Nephron (organoid): ENCODE data around the gene NTSR1.

Source experiments
- H3K27ac Mint-ChIP-seq, 3 experiments: 2 replicates each; pipeline ENCODE4 v1.8.0; 2020; ENCODE audit warnings: mixed read lengths in 3 of 3, mild to moderate bottlenecking in 2 of 3, moderate library complexity in 1 of 3
- H3K27me3 Mint-ChIP-seq: 2 replicates; pipeline ENCODE4 v1.8.0; 2021; ENCODE audit warnings: low read depth, mild to moderate bottlenecking, moderate library complexity, mixed read lengths
- H3K36me3 Mint-ChIP-seq: 2 replicates; pipeline ENCODE4 v1.8.0; 2020; ENCODE audit warnings: low read depth, mixed read lengths
- H3K4me1 Mint-ChIP-seq: 2 replicates; pipeline ENCODE4 v1.8.0; 2020; ENCODE audit warnings: mixed read lengths
- H3K4me3 Mint-ChIP-seq, 3 experiments: 2 replicates each; pipeline ENCODE4 v1.8.0; 2020; ENCODE audit warnings: mild to moderate bottlenecking in 3 of 3, mixed read lengths in 3 of 3, moderate library complexity in 2 of 3
- H3K9me3 Mint-ChIP-seq: 2 replicates; pipeline ENCODE4 v1.8.0; 2020; ENCODE audit warnings: mixed read lengths
- TF ChIP-seq, protein P1 (sequence below), 3 experiments: fragments of 200-600 bp; sonication (generic); IDR thresholded peaks; one replicate each; pipeline ENCODE4 v1.5.0; 2021; ENCODE audit warnings: antibody characterized with exemption in 3 of 3; ENCODE audit not compliant: unreplicated experiment in 3 of 3

The NTSR1 gene

DNA sequence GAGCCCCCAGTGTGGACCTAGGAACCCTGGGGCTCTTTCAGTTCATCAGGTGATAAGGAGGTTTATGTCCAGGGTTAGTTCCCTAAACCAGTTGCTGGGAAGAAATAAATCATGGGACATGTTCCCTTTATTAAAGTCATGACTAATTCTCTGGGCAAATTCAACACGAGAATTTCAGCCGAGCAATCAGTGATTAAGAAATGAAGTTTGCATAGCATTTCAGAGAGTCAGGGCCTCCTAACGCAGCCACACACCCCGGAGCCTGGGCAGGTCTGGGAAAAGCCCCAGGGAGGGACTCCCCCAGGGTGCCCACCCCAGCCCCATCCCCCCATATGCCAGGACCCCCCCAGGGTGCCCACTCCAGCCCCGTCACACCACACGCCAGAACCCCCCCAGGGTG, 46.2 kb upstream of the NTSR1 start:
- Mint-ChIP-seq H3K27me3 (peaks cover 24% of the 10 kb centered on the region), H3K36me3 (no peaks in the 10 kb centered on the region), H3K9me3 (no peaks in the 10 kb centered on the region), H3K4me3 (no peak overlapping the region), H3K27ac (no peak overlapping the region), H3K4me1 (peaks cover 20% of the 10 kb centered on the region)
- TF ChIP-seq, protein P1, sequence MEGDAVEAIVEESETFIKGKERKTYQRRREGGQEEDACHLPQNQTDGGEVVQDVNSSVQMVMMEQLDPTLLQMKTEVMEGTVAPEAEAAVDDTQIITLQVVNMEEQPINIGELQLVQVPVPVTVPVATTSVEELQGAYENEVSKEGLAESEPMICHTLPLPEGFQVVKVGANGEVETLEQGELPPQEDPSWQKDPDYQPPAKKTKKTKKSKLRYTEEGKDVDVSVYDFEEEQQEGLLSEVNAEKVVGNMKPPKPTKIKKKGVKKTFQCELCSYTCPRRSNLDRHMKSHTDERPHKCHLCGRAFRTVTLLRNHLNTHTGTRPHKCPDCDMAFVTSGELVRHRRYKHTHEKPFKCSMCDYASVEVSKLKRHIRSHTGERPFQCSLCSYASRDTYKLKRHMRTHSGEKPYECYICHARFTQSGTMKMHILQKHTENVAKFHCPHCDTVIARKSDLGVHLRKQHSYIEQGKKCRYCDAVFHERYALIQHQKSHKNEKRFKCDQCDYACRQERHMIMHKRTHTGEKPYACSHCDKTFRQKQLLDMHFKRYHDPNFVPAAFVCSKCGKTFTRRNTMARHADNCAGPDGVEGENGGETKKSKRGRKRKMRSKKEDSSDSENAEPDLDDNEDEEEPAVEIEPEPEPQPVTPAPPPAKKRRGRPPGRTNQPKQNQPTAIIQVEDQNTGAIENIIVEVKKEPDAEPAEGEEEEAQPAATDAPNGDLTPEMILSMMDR (IDR thresholded peaks at IDR 0.05; ENCODE audit: unreplicated experiment in 3 of 3) = no peak

DNA sequence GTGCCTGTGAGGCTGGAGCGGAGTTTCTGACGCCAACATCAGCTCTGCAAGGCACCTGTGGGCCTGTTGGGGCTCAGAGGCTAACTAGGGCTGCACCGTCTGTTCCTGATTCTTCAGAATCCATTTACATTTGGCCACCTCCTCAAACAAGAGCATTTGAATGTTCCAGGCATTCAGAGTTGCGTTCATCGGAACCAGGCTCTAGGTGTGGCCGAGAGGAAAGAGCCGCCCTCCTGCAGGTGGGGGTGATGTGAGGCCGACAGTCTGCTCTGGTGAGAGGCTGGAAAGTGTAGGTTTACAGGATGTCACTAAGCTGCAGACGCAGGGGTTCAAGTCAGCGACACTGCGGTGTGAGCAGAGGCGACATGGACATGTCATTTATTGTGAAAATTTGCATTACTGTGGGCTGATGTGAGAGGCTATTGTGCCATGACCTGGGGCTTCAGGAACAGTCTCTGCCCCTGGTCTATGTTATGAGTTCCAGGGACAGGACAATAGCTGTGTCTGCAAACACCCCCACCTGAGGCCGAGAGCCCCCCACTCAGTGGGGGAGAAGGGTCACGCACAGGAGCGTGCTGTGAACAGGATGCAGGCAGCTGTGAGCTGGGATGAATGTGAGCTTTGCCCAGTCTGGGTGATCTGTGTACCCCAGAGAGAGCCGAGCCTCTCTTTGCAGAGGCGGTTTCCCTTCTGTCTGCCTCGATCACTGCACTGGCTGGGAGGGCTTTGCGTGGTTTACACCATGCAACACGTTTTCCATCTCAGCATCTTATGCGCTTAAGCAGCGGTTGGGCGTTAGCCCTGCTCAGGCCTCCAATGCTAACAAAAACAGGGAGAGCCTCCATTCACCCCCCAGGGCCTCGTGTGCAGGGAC, 45.3 kb upstream of the NTSR1 start:
- TF ChIP-seq, protein P1 (IDR thresholded peaks at IDR 0.05; ENCODE audit: unreplicated experiment in 3 of 3) = no peak
- H3K27ac Mint-ChIP-seq = peak overlapping the region in 2 of 3 experiments; percentile 20 to 31
- no peaks in the 10 kb centered on the region for H3K36me3 Mint-ChIP-seq
- peaks cover 26% of the 10 kb centered on the region for H3K4me1 Mint-ChIP-seq
- no peaks in the 10 kb centered on the region for H3K9me3 Mint-ChIP-seq
- H3K27me3 Mint-ChIP-seq = peaks cover 31% of the 10 kb centered on the region
- H3K4me3 Mint-ChIP-seq = no peak overlapping the region

DNA sequence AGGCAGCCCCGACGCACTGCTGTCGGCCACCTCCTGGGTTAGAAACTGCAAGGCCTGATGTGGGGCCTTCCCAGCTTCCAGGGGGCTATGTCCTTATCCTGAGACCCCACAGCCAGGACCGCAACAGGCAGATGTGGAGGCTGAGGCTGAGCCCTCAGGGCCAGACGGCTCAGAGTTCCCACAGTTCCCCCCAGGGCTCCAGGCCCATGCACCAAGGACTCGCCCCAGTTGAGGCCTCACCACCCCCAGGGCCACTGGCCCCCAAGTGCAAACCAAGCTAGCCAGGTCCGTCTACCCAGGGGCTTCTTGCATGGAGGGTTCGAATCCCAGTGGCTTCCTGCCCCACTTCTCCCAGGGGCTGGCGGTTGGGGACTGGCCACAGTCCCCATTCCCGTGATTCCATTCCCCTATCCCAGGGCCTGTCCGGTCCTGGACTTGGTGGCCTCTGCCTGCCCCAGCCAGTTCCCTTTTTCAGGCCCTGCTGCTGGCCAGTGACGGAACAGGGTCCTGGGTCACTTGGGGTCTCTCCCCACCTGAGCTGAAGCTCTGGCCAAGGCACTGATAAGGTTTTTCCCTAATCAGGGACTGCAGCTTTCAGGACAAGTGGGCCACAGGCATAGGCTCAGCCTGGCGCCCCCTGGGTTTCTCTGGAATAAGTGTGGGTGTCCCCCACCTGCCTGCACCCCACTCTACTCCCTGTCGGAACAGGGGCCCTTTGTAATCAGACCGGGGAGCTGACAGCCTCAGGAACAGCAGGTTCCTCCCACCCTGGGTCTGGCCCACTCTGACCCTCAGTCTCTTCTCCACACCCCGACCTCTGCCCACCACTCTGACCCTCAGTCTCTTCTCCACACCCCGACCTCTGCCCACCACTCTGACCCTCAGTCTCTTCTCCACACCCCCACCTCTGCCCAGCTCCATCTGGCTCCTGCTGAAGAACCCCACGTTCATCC, 44.3 kb upstream of the NTSR1 start:
- Mint-ChIP-seq H3K27ac (no peak overlapping the region), H3K4me1 (peaks cover 24% of the 10 kb centered on the region)
- TF ChIP-seq, protein P1 (IDR thresholded peaks at IDR 0.05; ENCODE audit: unreplicated experiment in 3 of 3) = no peak

DNA sequence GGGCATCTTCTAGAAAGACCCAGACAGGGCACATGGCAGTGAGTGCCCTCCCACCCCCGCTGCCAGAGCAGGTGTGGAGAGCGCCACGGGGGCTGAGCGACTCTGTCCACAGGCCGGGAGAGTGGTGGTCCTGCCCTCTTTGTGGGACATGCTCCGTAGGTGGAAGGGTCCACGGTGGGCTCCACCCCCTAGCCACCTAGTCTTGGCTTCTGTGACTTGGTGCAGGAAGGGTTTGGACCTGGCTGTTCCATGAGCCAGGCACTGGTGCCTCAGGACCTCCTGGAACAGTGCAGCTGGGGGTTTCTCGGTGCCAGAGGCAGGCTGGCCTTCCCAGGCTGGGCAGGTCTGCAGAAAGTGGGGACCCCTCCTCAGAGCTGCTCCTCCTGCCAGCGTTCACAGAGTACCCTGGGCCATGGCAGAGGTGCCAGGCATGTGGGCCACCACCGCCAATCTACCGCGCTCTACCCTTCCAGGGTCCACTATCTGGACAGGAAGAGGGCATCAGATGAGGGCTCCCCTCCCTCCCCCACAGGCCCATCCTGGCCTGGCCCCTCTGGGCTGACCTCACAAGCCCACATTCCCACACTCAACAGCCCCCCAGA, 43.4 kb upstream of the NTSR1 start:
- Mint-ChIP-seq H3K36me3 (no peaks in the 10 kb centered on the region), H3K27ac (no peak overlapping the region), H3K9me3 (no peaks in the 10 kb centered on the region), H3K27me3 (peaks cover 39% of the 10 kb centered on the region), H3K4me3 (no peak overlapping the region), H3K4me1 (peaks cover 33% of the 10 kb centered on the region)
- TF ChIP-seq, protein P1 (IDR thresholded peaks at IDR 0.05; ENCODE audit: unreplicated experiment in 3 of 3) = no peak

More for the DNA sequence above, 44.3 kb upstream of the NTSR1 start:
- Mint-ChIP-seq H3K27me3 (peaks cover 36% of the 10 kb centered on the region), H3K4me3 (no peak overlapping the region), H3K36me3 (no peaks in the 10 kb centered on the region), H3K9me3 (no peaks in the 10 kb centered on the region)

DNA sequence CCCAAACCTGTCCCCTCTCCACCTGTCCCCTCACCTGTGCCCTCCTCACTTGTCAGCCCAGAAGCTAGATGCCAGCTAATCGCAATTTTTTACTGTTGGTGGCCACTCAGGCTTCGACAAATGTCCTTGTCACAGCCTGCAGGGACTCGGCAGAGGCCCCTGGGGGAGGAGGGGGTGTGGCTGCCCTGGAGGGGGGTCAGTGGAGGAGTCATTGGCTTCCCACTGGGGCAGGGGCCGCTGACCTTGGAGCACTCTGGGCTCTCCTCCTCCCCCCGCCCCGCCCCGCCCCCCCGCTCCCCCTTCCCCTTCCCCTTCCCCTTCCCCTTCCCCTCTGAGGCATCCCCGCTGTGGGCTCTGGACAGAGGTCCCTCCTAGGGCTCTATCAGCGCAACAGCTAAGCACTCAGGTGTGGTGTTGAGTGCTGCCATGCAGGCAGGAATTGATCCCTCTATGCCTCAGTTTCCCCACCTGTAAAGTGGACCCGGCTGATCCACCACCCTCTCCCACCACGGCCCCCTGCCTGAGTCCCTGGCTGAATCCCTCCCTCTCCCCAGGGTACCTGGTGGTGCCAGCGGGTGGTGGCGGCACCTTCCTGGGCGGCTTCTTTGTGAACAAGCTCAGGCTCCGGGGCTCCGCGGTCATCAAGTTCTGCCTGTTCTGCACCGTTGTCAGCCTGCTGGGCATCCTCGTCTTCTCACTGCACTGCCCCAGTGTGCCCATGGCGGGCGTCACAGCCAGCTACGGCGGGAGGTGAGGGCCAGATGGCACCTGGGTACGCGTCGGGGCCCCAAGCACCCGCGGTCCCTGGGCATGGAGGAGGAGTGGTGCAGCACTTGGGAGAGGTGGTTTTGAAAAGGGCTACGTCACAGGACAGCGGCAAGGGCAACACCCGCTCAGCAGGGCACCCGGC, 42.6 kb upstream of the NTSR1 start:
- H3K27me3 Mint-ChIP-seq = peaks cover 39% of the 10 kb centered on the region
- TF ChIP-seq, protein P1 (IDR thresholded peaks at IDR 0.05; ENCODE audit: unreplicated experiment in 3 of 3) = no peak
- H3K4me1 Mint-ChIP-seq = peaks cover 33% of the 10 kb centered on the region
- no peaks in the 10 kb centered on the region for H3K9me3 Mint-ChIP-seq
- H3K27ac Mint-ChIP-seq = no peak overlapping the region
- no peak overlapping the region for H3K4me3 Mint-ChIP-seq
- no peaks in the 10 kb centered on the region for H3K36me3 Mint-ChIP-seq
